T-cell (primary cell): ENCODE results near the gene A1BG. TPM values are rescaled to one million over a fixed set of nuclear protein-coding genes. Genes with fewer than 3 reads are reported as not detected.

ENCODE experiments used
- ATAC-seq, 4 experiments: fragments of 200-7000 bp in 3 of 4; fragments of 150-1000 bp in 1 of 4; cut with Tn5 transposase; replicated peaks in 1 of 4; 1 replicate in 3 of 4; 2 replicates in 1 of 4; pipeline ENCODE4 v1.10.0; 2021; ENCODE audit warnings: moderate library complexity in 3 of 4, mild to moderate bottlenecking in 2 of 4, moderate number of reproducible peaks in 1 of 4
- CTCF ChIA-PET, 2 donors: fragments of 300-600 bp; sonication (Branson Sonifier 250); formaldehyde crosslinking; loops; one replicate each; lab custom pipeline; 2022; ENCODE audit warnings: antibody characterized with exemption in 2 of 2; lab: Charles Lee
- POLR2A ChIA-PET, 2 donors: fragments of 300-600 bp; sonication (Branson Sonifier 250); formaldehyde crosslinking; loops; one replicate each; lab custom pipeline; 2022; ENCODE audit warnings: antibody characterized with exemption in 2 of 2; lab: Charles Lee
- DNase-seq, 35 experiments: peaks; one replicate each; pipeline versions ENCODE4 v3.0.0 to v3.0.0-alpha.2; 2013 to 2023
- H3K27ac ChIP-seq: one replicate; pipeline ENCODE4 v1.5.1; 2013; ENCODE audit warnings: low read length
- H3K27me3 ChIP-seq, 2 experiments: replicated peaks in 1 of 2; 1 replicate in 1 of 2; 2 replicates in 1 of 2; pipeline versions ENCODE4 v1.6.1 to v1.7.0; 2013; ENCODE audit warnings: low read length in 1 of 2, mixed read lengths in 1 of 2; ENCODE audit not compliant: control insufficient read depth in 2 of 2, insufficient read depth in 2 of 2; ENCODE audit errors: extremely low read depth in 1 of 2
- H3K36me3 ChIP-seq, 2 donors: 1 replicate in 1 of 2; 2 replicates in 1 of 2; pipeline versions ENCODE4 v1.6.1 to v1.7.0; 2013; ENCODE audit warnings: low read length in 1 of 2; ENCODE audit not compliant: control insufficient read depth in 2 of 2, insufficient read depth in 1 of 2; ENCODE audit errors: extremely low read depth in 1 of 2
- H3K4me1 ChIP-seq, 2 experiments: 1 replicate in 1 of 2; 2 replicates in 1 of 2; pipeline versions ENCODE4 v1.6.1 to v1.7.0; 2013; ENCODE audit warnings: low read length in 2 of 2, mixed read lengths in 1 of 2; ENCODE audit not compliant: insufficient read depth in 2 of 2, control insufficient read depth in 1 of 2; ENCODE audit errors: extremely low read depth in 1 of 2
- H3K4me3 ChIP-seq, 2 donors: 1 replicate in 1 of 2; 2 replicates in 1 of 2; pipeline versions ENCODE4 v1.5.1 to v1.7.0; 2013; ENCODE audit warnings: mild to moderate bottlenecking in 2 of 2, low read length in 1 of 2, moderate library complexity in 1 of 2; ENCODE audit not compliant: control insufficient read depth in 1 of 2; ENCODE audit errors: extremely low read depth in 1 of 2
- H3K9me3 ChIP-seq: 2 replicates; pipeline ENCODE4 v1.7.0; 2013
- H3K27ac Mint-ChIP-seq, 2 donors: one replicate each; pipeline ENCODE4 v1.8.0; 2020 to 2021; ENCODE audit warnings: mild to moderate bottlenecking in 2 of 2, mixed read lengths in 2 of 2
- H3K27me3 Mint-ChIP-seq, 2 donors: one replicate each; pipeline ENCODE4 v1.8.0; 2021 to 2022; ENCODE audit warnings: mixed read lengths in 2 of 2
- H3K36me3 Mint-ChIP-seq: one replicate; pipeline ENCODE4 v1.8.0; 2021; ENCODE audit warnings: mixed read lengths
- H3K4me1 Mint-ChIP-seq, 3 donors: one replicate each; pipeline ENCODE4 v1.8.0; 2020 to 2022; ENCODE audit warnings: mixed read lengths in 3 of 3, mild to moderate bottlenecking in 1 of 3
- H3K4me3 Mint-ChIP-seq, 3 donors: one replicate each; pipeline ENCODE4 v1.8.0; 2020 to 2022; ENCODE audit warnings: mild to moderate bottlenecking in 3 of 3, mixed read lengths in 3 of 3, moderate library complexity in 3 of 3
- H3K9me3 Mint-ChIP-seq, 3 donors: one replicate each; pipeline ENCODE4 v1.8.0; 2020 to 2022; ENCODE audit warnings: mixed read lengths in 3 of 3
- WGBS: methylation state at CpG from one replicate; pipeline ENCODE4 v1.1.5; 2013; ENCODE audit warnings: missing lambda C conversion rate; ENCODE audit not compliant: insufficient coverage; 5-methylcytosine and 5-hydroxymethylcytosine counted together
- total RNA-seq, 35 experiments: library from RNA in 6 of 35; stranded (reverse) in 6 of 35; fragments of 120-200 nt in 1 of 35; gene quantifications; one replicate each; pipeline versions ENCODE4 v1.2.1 to v1.2.4 and lab custom pipeline; 2013 to 2026

A1BG gene
- total RNA-seq, 5 donors from 2014 or later (not counting 1 experiment from before 2014, with no cell fraction given) = 15.4 to 31.1 (median 19.3) TPM

DNA sequence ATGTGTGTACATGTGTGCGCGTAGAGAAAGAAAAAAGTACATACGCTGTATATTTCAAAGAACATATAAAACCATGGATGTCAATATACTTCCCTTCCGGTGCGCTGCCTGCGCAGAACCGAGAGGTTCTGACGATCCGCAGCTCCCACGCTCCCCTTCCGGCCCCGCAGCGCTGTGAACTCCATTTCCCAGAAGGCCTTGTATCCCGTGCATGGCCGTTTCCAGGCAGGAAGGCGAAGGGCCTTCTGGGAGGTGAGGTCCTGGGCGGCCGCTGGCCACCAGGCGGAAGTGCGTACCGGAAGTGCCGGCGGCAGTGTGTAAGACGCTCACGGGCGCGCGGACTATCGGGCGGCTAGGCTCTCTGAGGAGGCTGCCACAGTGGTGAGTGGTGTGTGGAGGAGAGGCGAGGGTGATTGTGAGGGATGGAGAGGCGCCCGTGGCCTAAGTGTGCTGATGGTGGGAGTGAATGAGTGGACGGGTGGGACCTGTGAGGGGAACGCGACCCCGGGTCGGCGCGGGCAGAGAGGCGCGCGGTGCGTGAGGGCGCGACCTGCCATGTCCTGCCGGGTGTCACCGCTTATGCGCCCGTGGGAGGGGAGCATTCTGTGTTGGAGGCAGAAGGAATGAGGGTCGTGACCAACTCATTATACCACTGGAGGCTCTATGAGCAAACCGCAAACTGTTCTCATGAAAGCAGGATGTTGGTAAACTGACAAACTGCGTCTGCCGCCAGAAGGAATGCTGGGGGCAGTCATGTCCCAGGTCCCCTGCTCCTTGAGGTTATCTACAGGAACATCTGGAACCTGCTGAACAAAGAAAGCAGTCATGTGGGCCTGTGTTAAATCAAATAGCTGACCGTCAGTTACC is 48.0 kb downstream of the A1BG start, which contains the start of gene ERVK3-1:
Gene ERVK3-1, plus strand, starts transcription at position 313 of the 867 bp plus-strand sequence. CDS start 6,792 bp downstream, outside the sequence.
- Mint-ChIP-seq H3K9me3 (no peaks in the 10 kb centered on the region), H3K4me1 (peaks cover 52 to 55% (median 52%) of the 10 kb centered on the region in 3 donors), H3K4me3 (peak within 1 kb of the TSS; percentile 96 to 99 (median 98)), H3K27me3 (no peaks in the 10 kb centered on the region), H3K36me3 (peaks cover 61% of the 10 kb centered on the region), H3K27ac (peak within 1 kb of the TSS; percentile 95 to 97)
- peaks cover 12 to 17% of the 10 kb centered on the region in 2 experiments for H3K4me1 ChIP-seq
- H3K27ac ChIP-seq = peak within 1 kb of the TSS; percentile 93
- ATAC-seq = peak; percentile 97 to 99 (median 98)
- no peaks in the 10 kb centered on the region for H3K9me3 ChIP-seq
- no peaks in the 10 kb centered on the region for H3K27me3 ChIP-seq
- H3K36me3 ChIP-seq = peaks cover 4 to 27% of the 10 kb centered on the region in 2 donors
- CTCF ChIA-PET = interaction anchor here in 1 of 2 donors (1.0 kb wide), 1 partner anchor 22 kb away, joined by 3 read pairs; the partner anchor contains the start of gene ZSCAN22
- POLR2A ChIA-PET = interaction anchor here in 1 of 2 donors (0.7 to 1.0 kb wide), 2 partner anchors 21 to 103 kb away, joined by 3 read pairs; partner anchors contain the start of genes ZNF584 and ZSCAN22
- peak; percentile 79 to 98 (median 94) for DNase-seq
- peak within 1 kb of the TSS; percentile 92 to 93 for H3K4me3 ChIP-seq
- under 1% methylated on average over 41 of the region's 55 CpGs for WGBS

GRCh38 chr19:58304748-58305064 is 48.6 kb downstream of the A1BG start:
- ATAC-seq = no peak
- CTCF ChIA-PET = interaction anchor here in 1 of 2 donors (0.7 to 1.0 kb wide), 2 partner anchors 22 to 623 kb away, joined by 3 read pairs; partner anchors contain the start of genes ZNF551 and ZSCAN22
- WGBS = 67% methylated on average over 3 of the region's 7 CpGs
- Histone ChIP-seq H3K4me3 (peak overlapping the region; percentile 92 to 93), H3K9me3 (no peaks in the 10 kb centered on the region), H3K27ac (peak overlapping the region; percentile 93), H3K36me3 (peaks cover 4 to 27% of the 10 kb centered on the region in 2 donors), H3K4me1 (peaks cover 12 to 17% of the 10 kb centered on the region in 2 experiments), H3K27me3 (no peaks in the 10 kb centered on the region)
- Mint-ChIP-seq H3K4me1 (peaks cover 49 to 52% (median 50%) of the 10 kb centered on the region in 3 donors), H3K9me3 (peaks cover 0 to 3% (median 0%) of the 10 kb centered on the region in 3 donors), H3K27ac (peak overlapping the region; percentile 95 to 97), H3K27me3 (no peaks in the 10 kb centered on the region), H3K36me3 (peaks cover 62% of the 10 kb centered on the region), H3K4me3 (peak overlapping the region; percentile 96 to 99 (median 98))
- POLR2A ChIA-PET = interaction anchor here in 1 of 2 donors (0.7 kb wide), 1 partner anchor 104 kb away, joined by 3 read pairs; the partner anchor contains the start of gene ZNF584
- no peak for DNase-seq

- no peaks in the 10 kb centered on the region for H3K27me3 ChIP-seq
- H3K4me1 ChIP-seq = peaks cover 12 to 17% of the 10 kb centered on the region in 2 experiments
- Mint-ChIP-seq H3K27ac (peak overlapping the region; percentile 95 to 97), H3K4me3 (peak overlapping the region; percentile 96 to 99 (median 98)), H3K9me3 (peaks cover 0 to 3% (median 0%) of the 10 kb centered on the region in 3 donors), H3K4me1 (peaks cover 44 to 49% (median 46%) of the 10 kb centered on the region in 3 donors), H3K27me3 (no peaks in the 10 kb centered on the region), H3K36me3 (peaks cover 59% of the 10 kb centered on the region)
- H3K9me3 ChIP-seq = no peaks in the 10 kb centered on the region
- H3K36me3 ChIP-seq = peaks cover 4 to 26% of the 10 kb centered on the region in 2 donors
- DNase-seq = no peak
- ChIA-PET CTCF (interaction anchor here in 1 of 2 donors (0.7 kb wide), 1 partner anchor 622 kb away, joined by 3 read pairs; the partner anchor contains the start of gene ZNF551), POLR2A (no interaction called here)
- H3K4me3 ChIP-seq = no peak overlapping the region
- H3K27ac ChIP-seq = peak overlapping the region; percentile 93
- 95% methylated on average over 4 of the region's 7 CpGs for WGBS
- ATAC-seq = no peak
These were observed 49.0 kb downstream of the A1BG start for GRCh38 chr19:58304255-58304654.

DNA sequence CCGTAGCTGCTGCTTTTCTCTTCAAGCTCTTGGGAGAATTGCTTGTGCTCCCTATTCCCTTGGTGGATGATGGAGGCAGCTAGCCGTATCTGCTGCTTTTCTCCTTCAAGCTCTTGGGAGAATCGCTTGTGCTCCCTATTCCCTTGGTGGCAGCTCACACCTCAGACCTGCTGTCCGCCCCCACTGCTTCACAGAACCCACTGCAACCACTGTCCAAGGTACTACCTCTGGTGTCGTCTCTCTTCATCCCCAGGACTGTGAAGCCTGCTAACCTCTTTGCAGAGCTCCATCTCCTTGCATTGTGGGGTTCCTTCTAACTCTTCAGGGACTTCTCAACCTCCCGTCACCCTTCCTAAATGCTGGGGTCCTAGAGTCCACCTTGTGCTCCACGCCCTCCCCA is 52.7 kb downstream of the A1BG start:
- peaks cover 7 to 9% of the 10 kb centered on the region in 2 donors for H3K36me3 ChIP-seq
- H3K27me3 ChIP-seq = no peaks in the 10 kb centered on the region
- no peak overlapping the region for H3K4me3 ChIP-seq
- ChIA-PET CTCF (interaction anchor here (0.5 to 0.6 kb wide), 2 partner anchors 13 to 14 kb away, joined by 3 to 4 read pairs; no protein-coding TSS in a partner anchor), POLR2A (no interaction called here)
- no peak overlapping the region for H3K27ac Mint-ChIP-seq
- H3K27me3 Mint-ChIP-seq = no peaks in the 10 kb centered on the region
- no peak overlapping the region for H3K4me3 Mint-ChIP-seq
- peaks cover 51% of the 10 kb centered on the region for H3K36me3 Mint-ChIP-seq
- ATAC-seq = no peak
- peaks cover 1 to 3% of the 10 kb centered on the region in 2 experiments for H3K4me1 ChIP-seq
- no peak for DNase-seq
- WGBS = 94% methylated on average over 7 of the region's 7 CpGs
- peaks cover 0 to 5% (median 0%) of the 10 kb centered on the region in 3 donors for H3K9me3 Mint-ChIP-seq
- H3K4me1 Mint-ChIP-seq = peaks cover 13 to 15% (median 14%) of the 10 kb centered on the region in 3 donors
- no peaks in the 10 kb centered on the region for H3K9me3 ChIP-seq
- H3K27ac ChIP-seq = no peak overlapping the region

- Mint-ChIP-seq H3K4me1 (peaks cover 0 to 7% (median 2%) of the 10 kb centered on the region in 3 donors), H3K27ac (no peak overlapping the region), H3K36me3 (peaks cover 78% of the 10 kb centered on the region), H3K4me3 (no peak overlapping the region), H3K27me3 (no peaks in the 10 kb centered on the region), H3K9me3 (peaks cover 15 to 27% (median 27%) of the 10 kb centered on the region in 3 donors)
- Histone ChIP-seq H3K9me3 (no peaks in the 10 kb centered on the region), H3K27me3 (no peaks in the 10 kb centered on the region), H3K27ac (no peak overlapping the region), H3K36me3 (peaks cover 13 to 39% of the 10 kb centered on the region in 2 donors), H3K4me1 (no peaks in the 10 kb centered on the region), H3K4me3 (no peak overlapping the region)
- CTCF ChIA-PET = no interaction called here
- DNase-seq (no peak), ATAC-seq (no peak)
- no CpG with 5 or more reads among the region's 7 CpGs for WGBS
- POLR2A ChIA-PET = no interaction called here
These were observed 57.2 kb downstream of the A1BG start for GRCh38 chr19:58296104-58296503.
